SK-N-SH (cell line): ENCODE measurements around the gene OVOL1. TPM values are rescaled to one million over a fixed set of nuclear protein-coding genes. Genes with fewer than 3 reads are reported as not detected.

Experiments used
- CTCF ChIA-PET: fragments of 300-600, 350-600 bp; formaldehyde crosslinking; extraction: SDS; loops from one replicate; lab custom pipeline; 2021; lab: Yijun Ruan, JAX
- POLR2A ChIA-PET: fragments of 350-600 bp; sonication (Branson Sonifier 250); formaldehyde crosslinking; extraction: SDS; loops from one replicate; lab custom pipeline; 2020; ENCODE audit warnings: antibody characterized with exemption, inconsistent platforms; lab: Yijun Ruan, JAX
- DNase-seq: peaks from one replicate; pipeline ENCODE4 v3.0.0; 2012
- H2AFZ ChIP-seq: fragments of 200-600 bp; sonication (generic); 2 replicates; pipeline ENCODE4 v1.8.1; 2016; ENCODE audit warnings: antibody characterized with exemption, mild to moderate bottlenecking, low read depth
- H3F3A ChIP-seq: fragments of 200-600 bp; sonication (generic); replicated peaks from 2 replicates; pipeline ENCODE3; 2016; ENCODE audit warnings: antibody characterized with exemption, mild to moderate bottlenecking; ENCODE audit not compliant: insufficient read depth
- H3K27ac ChIP-seq, 2 experiments: fragments of 200-500 bp in 1 of 2; fragments of 200-600 bp in 1 of 2; sonication (Bioruptor generic) in 1 of 2; sonication (generic), shearing (Covaris generic) in 1 of 2; 2 replicates each; pipeline versions ENCODE4 v1.5.1 to v1.6.1; 2014 to 2016; ENCODE audit warnings: low read depth in 2 of 2, inconsistent platforms in 1 of 2, low read length in 1 of 2, mild to moderate bottlenecking in 1 of 2, mixed read lengths in 1 of 2
- H3K27me3 ChIP-seq: fragments of 200-600 bp; sonication (generic), shearing (Covaris generic); 2 replicates; pipeline ENCODE4 v1.6.1; 2016; ENCODE audit warnings: mixed run types; ENCODE audit not compliant: insufficient read depth
- H3K36me3 ChIP-seq, 2 experiments: fragments of 200-500 bp in 1 of 2; fragments of 200-600 bp in 1 of 2; sonication (Bioruptor generic) in 1 of 2; sonication (generic) in 1 of 2; replicated peaks in 1 of 2; 2 replicates each; pipeline versions ENCODE3 to v1.5.1; 2014 to 2016; ENCODE audit warnings: low read length in 1 of 2, mild to moderate bottlenecking in 1 of 2; ENCODE audit not compliant: insufficient read depth in 2 of 2, control insufficient read depth in 1 of 2
- H3K4me1 ChIP-seq, 2 experiments: fragments of 200-500 bp in 1 of 2; fragments of 200-600 bp in 1 of 2; sonication (Bioruptor generic) in 1 of 2; sonication (generic), shearing (Covaris generic) in 1 of 2; 2 replicates each; pipeline versions ENCODE4 v1.5.1 to v1.6.1; 2014 to 2016; ENCODE audit warnings: low read depth in 1 of 2, low read length in 1 of 2, mixed run types in 1 of 2; ENCODE audit not compliant: insufficient read depth in 2 of 2, control insufficient read depth in 1 of 2
- H3K4me2 ChIP-seq: fragments of 200-600 bp; sonication (generic), shearing (Covaris generic); 2 replicates; pipeline ENCODE4 v1.6.1; 2017; ENCODE audit warnings: mixed run types
- H3K4me3 ChIP-seq, 2 experiments: fragments of 200-500 bp in 1 of 2; fragments of 200-600 bp in 1 of 2; sonication (Bioruptor generic) in 1 of 2; sonication (generic), shearing (Covaris generic) in 1 of 2; 2 replicates each; pipeline versions ENCODE4 v1.5.1 to v1.8.1; 2014 to 2016; ENCODE audit warnings: low read depth in 2 of 2, inconsistent platforms in 1 of 2, low read length in 1 of 2, mild to moderate bottlenecking in 1 of 2, mixed read lengths in 1 of 2, moderate library complexity in 1 of 2
- H3K79me2 ChIP-seq: fragments of 200-600 bp; sonication (generic); 2 replicates; pipeline ENCODE4 v1.8.1; 2017; ENCODE audit warnings: mild to moderate bottlenecking; ENCODE audit not compliant: insufficient read depth
- H3K9ac ChIP-seq: fragments of 200-600 bp; sonication (generic); 2 replicates; pipeline ENCODE4 v1.6.1; 2017; ENCODE audit warnings: mixed run types
- H3K9me2 ChIP-seq: fragments of 200-600 bp; sonication (generic); 2 replicates; pipeline ENCODE4 v1.6.1; 2017; ENCODE audit warnings: mixed run types
- H3K9me3 ChIP-seq: fragments of 200-600 bp; sonication (generic); 2 replicates; pipeline ENCODE4 v1.6.1; 2017; ENCODE audit warnings: mixed run types, mild to moderate bottlenecking, moderate library complexity
- H4K20me1 ChIP-seq: fragments of 200-600 bp; sonication (generic); 2 replicates; pipeline ENCODE4 v1.6.1; 2017; ENCODE audit warnings: mild to moderate bottlenecking, mixed run types; ENCODE audit not compliant: insufficient read depth
- EZH2phosphoT487 ChIP-seq: fragments of 200-600 bp; sonication (generic); IDR thresholded peaks from 2 replicates; pipeline ENCODE4 v1.6.1; 2017; ENCODE audit warnings: low read depth, mixed run types, mild to moderate bottlenecking, antibody characterized with exemption, moderate library complexity, borderline replicate concordance
- FOSL2 ChIP-seq: IDR thresholded peaks from 2 replicates; pipeline ENCODE4 v1.4.0; 2012; ENCODE audit warnings: low read depth, mild to moderate bottlenecking, moderate library complexity, borderline replicate concordance
- FOXM1 ChIP-seq: IDR thresholded peaks from 2 replicates; pipeline ENCODE4 v1.4.0; 2012; ENCODE audit warnings: low read depth, mild to moderate bottlenecking
- MEF2A ChIP-seq: IDR thresholded peaks from 2 replicates; pipeline ENCODE4 v1.4.0; 2012; ENCODE audit warnings: low read depth, borderline replicate concordance
- MXI1 ChIP-seq: IDR thresholded peaks from 2 replicates; pipeline ENCODE4 v1.6.1; 2012; ENCODE audit warnings: mild to moderate bottlenecking, low read depth, low read length, improper control_type of control experiment
- NFIC ChIP-seq: IDR thresholded peaks from 2 replicates; pipeline ENCODE4 v1.4.0; 2012; ENCODE audit warnings: borderline replicate concordance
- RAD21 ChIP-seq: IDR thresholded peaks from 2 replicates; pipeline ENCODE4 v1.6.1; 2012; ENCODE audit warnings: mild to moderate bottlenecking, low read length
- RCOR1 ChIP-seq: fragments of 150-350 bp; IDR thresholded peaks from 2 replicates; pipeline ENCODE4 v1.6.1; 2017; ENCODE audit warnings: antibody characterized with exemption, low read length
- RXRA ChIP-seq: IDR thresholded peaks from 2 replicates; pipeline ENCODE4 v1.4.0; 2012; ENCODE audit warnings: low read depth, mild to moderate bottlenecking, borderline replicate concordance
- SMC3 ChIP-seq: IDR thresholded peaks from 2 replicates; pipeline ENCODE4 v1.6.1; 2012; ENCODE audit warnings: low read depth, low read length, improper control_type of control experiment
- TCF12 ChIP-seq: IDR thresholded peaks from 2 replicates; pipeline ENCODE4 v1.4.0; 2012
- TEAD4 ChIP-seq: IDR thresholded peaks from 2 replicates; pipeline ENCODE4 v1.4.0; 2012; ENCODE audit warnings: mild to moderate bottlenecking, borderline replicate concordance; ENCODE audit not compliant: insufficient read depth
- WGBS: methylation state at CpG from one replicate; pipeline ENCODE4 v1.1.6; 2017; ENCODE audit warnings: low lambda C conversion rate; 5-methylcytosine and 5-hydroxymethylcytosine counted together
- polyA plus RNA-seq, 3 experiments: library from polyadenylated mRNA; depleted of rRNA; stranded (reverse); fragments of >200 nt; gene quantifications; 2 replicates each; pipeline ENCODE4 v1.2.3, GENCODE V29; 2012
- TF ChIP-seq, protein P1 (sequence below): fragments of 150-350 bp; IDR thresholded peaks from 2 replicates; pipeline ENCODE4 v1.6.1; 2017; ENCODE audit warnings: antibody characterized with exemption, low read length, low read depth, borderline replicate concordance

OVOL1 gene
- polyA plus RNA-seq, 1 of the 3 experiments (the other 2 are of a cell fraction), result not detected

DNA sequence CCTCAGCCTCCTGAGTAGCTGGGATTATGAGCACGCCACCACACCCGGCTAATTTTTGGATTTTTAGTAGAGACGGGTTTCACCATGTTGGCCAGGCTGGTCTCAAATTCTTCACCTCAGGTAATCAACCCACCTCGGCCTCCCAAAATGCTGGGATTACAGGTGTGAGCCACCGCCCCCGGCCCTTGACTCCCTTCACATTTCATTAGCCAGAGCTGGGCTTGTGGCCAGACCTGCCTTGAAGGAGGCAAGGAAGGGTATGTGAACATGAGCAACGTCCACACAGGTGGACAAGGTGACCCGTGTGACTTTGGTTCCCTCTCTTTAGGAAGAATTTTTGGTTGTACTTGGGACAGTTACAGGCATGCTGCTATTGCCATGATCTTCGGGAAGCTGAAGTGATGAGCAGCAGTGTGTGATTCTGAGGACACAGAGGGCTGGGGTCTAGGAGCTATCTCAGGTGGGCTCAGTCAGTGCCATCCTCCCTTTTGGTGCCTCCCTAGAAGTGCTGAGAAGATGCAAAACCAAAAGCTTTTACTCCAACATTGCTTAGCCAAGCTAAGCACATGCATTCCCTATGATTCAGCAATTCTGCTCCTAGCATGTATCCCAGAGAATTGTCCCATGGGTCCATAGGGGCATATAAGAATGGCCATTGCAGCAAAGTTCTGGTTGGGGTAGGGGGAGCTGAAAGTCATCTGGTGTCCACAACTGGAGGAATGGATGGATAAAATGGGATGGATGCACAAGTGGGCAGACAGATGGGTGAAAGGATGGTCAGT lies 12.1 kb upstream of the OVOL1 start:
- Histone ChIP-seq H3K27ac (no peak overlapping the region), H4K20me1 (peaks cover 6% of the 10 kb centered on the region; the same call in 1 of the 2 replicates), H3K79me2 (peaks cover 13% of the 10 kb centered on the region; the same call in 1 of the 2 replicates), H3K9me2 (no peaks in the 10 kb centered on the region), H3K9ac (no peak overlapping the region), H3K9me3 (no peaks in the 10 kb centered on the region), H3K4me1 (peaks cover 0 to 5% of the 10 kb centered on the region in 2 experiments; a peak in 1 of 4 replicates), H3F3A (peaks cover under 1% of the 10 kb centered on the region), H3K36me3 (peaks cover 0 to 12% of the 10 kb centered on the region in 2 experiments), H3K4me2 (no peak overlapping the region), H3K27me3 (no peaks in the 10 kb centered on the region), H2AFZ (no peak overlapping the region), H3K4me3 (no peak overlapping the region)
- WGBS, result 94% methylated on average over 8 of the region's 9 CpGs
- TF ChIP-seq FOSL2 (no peak), MEF2A (no peak), RXRA (no peak)
- ChIA-PET POLR2A (no interaction called here), CTCF (interaction anchor here (1.1 to 4.5 kb wide), 5 partner anchors 9 to 63 kb away, joined by 3 to 20 read pairs (median 9); partner anchors contain the start of gene KAT5)
- DNase-seq, result no peak

DNA sequence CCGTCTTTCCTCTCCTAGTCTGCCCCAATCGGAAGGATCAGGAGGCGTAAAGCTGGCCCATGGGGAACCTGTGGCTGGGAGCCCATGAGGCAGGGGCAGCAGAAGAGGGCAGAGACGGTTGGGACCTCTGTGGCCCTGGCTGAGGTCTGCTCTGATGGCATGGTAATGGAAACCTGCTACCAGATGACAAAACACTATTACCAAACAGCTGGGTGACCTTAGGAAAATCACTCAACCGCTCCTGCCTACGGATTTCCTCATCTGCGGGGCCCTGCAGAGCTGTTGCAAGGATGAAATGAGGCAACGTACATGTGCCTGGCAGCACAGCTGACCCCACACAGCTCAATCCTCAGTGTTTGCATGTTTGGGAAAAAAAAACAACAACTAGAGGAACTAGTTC lies 10.7 kb upstream of the OVOL1 start:
- POLR2A ChIA-PET, result no interaction called here
- Histone ChIP-seq H3K27ac (no peak overlapping the region), H3K4me3 (no peak overlapping the region), H3K4me2 (no peak overlapping the region), H3K36me3 (peaks cover 0 to 12% of the 10 kb centered on the region in 2 experiments), H3K27me3 (no peaks in the 10 kb centered on the region), H3K9ac (no peak overlapping the region), H3K9me2 (no peaks in the 10 kb centered on the region), H3K79me2 (peaks cover 15% of the 10 kb centered on the region; the same call in 1 of the 2 replicates), H3K4me1 (peaks cover 0 to 11% of the 10 kb centered on the region in 2 experiments; a peak in 1 of 4 replicates), H3K9me3 (no peaks in the 10 kb centered on the region), H4K20me1 (peaks cover 6% of the 10 kb centered on the region; the same call in 1 of the 2 replicates), H3F3A (no peaks in the 10 kb centered on the region), H2AFZ (no peak overlapping the region)
- no peak for DNase-seq
- TF ChIP-seq EZH2phosphoT487, result no peak
- no peak for TF ChIP-seq SMC3
- no peak for TF ChIP-seq MXI1
- no peak for TF ChIP-seq TEAD4
- TF ChIP-seq TCF12, result no peak
- TF ChIP-seq RCOR1, result no peak
- TF ChIP-seq, protein P1, sequence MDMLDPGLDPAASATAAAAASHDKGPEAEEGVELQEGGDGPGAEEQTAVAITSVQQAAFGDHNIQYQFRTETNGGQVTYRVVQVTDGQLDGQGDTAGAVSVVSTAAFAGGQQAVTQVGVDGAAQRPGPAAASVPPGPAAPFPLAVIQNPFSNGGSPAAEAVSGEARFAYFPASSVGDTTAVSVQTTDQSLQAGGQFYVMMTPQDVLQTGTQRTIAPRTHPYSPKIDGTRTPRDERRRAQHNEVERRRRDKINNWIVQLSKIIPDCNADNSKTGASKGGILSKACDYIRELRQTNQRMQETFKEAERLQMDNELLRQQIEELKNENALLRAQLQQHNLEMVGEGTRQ, result no peak
- TF ChIP-seq RAD21, result no peak
- no peak for TF ChIP-seq FOXM1
- TF ChIP-seq RXRA, result no peak
- TF ChIP-seq NFIC, result no peak
- CTCF ChIA-PET, result interaction anchor here (0.7 to 4.5 kb wide), 8 partner anchors 14 to 84 kb away, joined by 3 to 20 read pairs (median 3); partner anchors contain the start of genes KAT5 and MUS81
- WGBS, result 92% methylated on average over 8 of the region's 8 CpGs
